ENCODE data around the gene CLIC3.

Gene CLIC3

GRCh38 chr9:136997830-136998234 is 1.5 kb upstream of the CLIC3 start:
- DNase-seq = no peak

- DNase-seq = no peak
Observed at GRCh38 chr9:136997371-136997770, 1.0 kb upstream of the CLIC3 start.

DNA sequence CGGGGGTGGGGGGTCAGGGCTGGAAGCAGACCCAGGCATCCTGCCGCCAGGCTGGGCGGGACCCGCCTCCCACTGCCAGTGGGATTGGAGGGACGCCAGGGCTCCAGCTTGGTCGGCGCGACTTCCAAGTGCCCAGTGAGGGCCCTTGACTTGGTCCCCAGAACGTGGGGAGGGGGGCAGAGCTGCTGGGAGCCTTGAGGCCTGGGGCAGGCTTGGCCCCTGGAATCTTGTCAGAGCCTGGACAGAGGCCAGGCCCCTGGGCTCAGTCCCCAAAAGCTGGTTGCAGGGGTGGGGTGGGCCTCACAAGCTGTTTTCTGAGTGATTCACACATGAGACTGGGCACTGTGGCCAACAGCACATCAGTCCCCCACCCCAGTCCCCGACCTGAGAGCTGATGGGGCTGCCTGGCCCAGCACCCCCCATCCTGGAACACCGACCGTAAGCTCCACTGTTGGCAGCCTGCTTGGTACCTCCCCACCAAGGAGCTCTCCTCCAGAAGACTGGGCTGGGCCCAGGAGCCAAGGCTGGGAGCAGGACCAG is 526 bp downstream of the CLIC3 start:
- peak; percentile 47 for DNase-seq

DNA sequence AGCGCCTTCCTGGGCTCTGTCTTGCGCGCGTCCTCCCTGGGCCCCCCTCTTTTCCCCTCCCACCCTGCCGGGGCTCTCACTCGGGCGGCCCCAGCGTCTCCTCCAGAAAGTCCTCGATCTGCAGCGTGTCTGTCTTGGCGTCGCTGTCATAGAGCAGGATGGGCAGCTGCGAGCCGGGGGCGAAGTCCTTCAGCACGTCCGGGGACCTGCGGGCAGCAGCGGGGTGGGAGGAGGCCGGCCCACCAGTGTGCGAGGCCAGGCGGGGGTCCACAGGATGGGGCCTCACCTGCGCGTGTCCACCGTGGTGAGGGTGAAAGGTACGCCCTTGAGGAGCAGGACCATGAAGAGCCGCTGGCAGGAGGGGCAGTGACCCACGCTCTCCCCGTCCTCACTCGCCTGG is 1.0 kb downstream of the CLIC3 start:
- no peak for DNase-seq

DNA sequence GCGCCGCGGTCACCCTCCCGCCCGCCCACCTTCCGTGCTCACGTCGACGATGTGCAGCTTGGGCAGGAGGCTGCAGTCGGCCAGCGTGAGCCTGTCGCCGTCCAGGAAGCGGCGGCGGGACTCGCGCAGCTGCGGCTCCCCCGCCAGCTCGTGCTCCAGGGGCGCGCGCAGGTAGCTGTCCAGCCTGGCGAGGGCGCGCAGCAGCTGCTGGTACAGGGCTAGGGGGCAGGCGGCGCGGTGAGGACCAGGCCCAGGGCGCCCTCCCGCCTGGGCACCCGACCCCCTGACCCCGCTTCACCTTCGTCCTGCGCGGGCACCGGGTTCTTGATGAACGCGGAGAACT is 1.5 kb downstream of the CLIC3 start:
- no peak for DNase-seq

- DNase-seq = no peak
Observed at GRCh38 chr9:136994180-136994887, 2.0 kb downstream of the CLIC3 start.

DNA sequence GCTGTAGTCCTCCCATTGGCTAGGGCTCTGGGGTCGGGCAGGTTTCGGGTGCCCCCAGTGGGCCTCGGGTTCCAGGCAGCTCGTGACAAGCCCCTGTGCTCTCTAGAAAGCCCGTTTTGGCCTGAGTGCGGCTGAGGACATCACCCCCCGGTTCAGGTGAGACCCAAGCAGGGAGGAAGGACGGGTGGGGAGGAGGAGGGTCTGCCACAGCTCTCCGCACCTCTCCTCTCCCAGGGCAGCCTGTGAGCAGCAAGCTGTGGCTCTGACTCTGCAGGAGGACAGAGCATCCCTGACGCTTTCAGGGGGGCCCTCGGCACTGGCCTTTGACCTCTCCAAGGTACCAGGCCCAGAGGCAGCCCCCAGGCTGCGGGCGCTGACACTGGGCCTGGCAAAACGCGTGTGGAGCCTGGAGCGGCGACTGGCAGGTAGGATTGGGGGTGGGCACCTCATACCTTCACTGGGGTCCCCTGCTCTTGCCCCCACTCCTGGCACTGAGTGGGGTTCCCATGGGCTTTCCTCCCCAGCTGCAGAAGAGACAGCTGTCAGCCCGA is 3.5 kb downstream of the CLIC3 start:
- DNase-seq = no peak

GRCh38 chr9:136991993-136992818 is 4.2 kb downstream of the CLIC3 start, which contains the start of gene PAXX:
PAXX (plus strand) TSS chr9:136992422; CDS start chr9:136992444, 22 bp downstream.
- peak; percentile 88 for DNase-seq

DNA sequence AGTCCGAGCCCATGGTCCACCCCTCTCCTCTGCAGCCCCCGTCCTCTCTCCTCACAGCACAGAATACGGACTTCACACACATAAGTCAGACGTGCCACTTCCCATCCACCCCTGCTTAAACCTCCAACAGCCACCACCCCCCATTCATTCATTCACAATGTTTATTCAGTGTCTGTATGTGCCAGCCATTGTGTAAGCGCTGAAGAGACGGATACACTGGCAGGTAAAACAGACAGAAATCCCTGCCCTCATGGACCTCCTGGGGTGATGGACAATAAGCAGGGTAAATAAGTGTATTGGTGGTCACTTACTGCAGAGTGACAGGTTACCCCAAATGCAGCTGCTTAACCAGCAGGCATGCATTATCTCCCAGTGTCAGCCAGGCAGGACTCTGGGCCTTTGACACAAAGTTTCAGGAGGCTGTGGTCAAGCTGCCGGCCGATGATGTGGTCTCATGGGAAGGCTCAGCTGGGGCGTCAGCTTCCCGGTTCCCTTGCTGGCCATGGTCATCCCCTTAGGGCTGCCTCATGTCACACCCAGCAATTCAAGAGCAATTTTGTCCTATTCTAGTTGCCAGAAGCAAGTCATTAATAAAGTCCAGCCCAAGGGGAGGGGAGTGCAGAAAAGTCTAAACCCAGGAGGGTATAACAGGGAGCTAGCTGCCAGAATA is 6.0 kb downstream of the CLIC3 start:
- no peak for DNase-seq

- DNase-seq = no peak
Observed at GRCh38 chr9:136988872-136989271, 7.5 kb downstream of the CLIC3 start.

GRCh38 chr9:136985853-136986252 is 10.5 kb downstream of the CLIC3 start:
- DNase-seq = no peak

DNA sequence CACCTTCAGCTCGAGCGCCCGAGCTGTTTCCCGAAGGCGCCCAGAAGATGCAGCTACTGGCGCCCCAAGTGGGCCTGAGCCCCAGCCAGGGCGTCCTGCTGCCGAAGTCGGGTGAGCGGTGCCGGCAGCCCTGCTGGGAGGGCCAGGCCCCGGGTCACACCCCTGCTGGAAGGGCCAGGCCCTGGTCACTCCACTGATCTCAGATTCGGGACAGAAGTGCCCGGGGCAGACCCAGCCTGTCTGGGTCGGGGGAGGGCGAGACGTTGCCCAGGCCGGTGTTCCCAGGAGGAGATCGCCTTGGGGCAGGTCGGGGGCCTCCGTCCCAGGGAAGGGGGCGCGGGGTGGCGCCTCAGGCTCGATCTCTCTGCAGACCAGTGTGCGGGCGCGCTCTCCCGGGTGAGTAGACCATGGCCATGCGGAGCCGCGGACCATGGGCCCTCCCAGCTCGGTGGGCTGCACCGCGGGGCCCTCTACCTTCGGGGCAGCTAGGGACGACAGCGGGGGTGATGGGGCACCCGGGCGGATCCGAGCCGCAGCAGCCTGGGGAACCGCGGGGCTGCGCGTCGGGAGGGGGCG is 11.3 kb downstream of the CLIC3 start:
- no peak for DNase-seq

DNA sequence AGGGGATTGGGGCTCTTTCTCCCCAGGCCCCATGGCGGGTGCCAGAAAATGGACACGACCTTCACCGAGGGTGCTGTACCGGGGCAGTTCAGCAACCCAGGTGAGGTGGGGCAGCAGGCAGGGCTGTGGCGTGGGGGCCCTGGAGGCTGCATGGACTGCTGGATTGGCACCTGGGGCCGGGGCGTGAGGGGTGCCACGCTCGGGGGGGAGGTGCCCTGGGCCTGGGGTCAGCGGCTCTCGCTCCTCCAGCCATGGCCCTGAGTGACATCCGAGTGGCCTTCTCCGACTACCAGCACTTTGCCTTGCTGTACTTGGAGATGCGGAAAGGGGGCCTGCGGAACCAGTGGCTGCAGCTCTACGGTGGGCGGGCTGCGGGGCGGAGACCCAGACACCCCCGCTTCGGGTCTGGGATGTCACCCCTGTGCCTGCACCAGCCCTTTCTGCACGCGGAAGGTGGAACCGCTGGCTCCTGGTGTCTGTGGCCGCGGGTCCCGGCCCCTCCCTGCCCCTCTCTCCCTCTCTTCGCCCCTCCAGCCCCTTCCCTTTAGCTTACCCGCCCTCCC is 11.8 kb downstream of the CLIC3 start:
- DNase-seq = no peak

- DNase-seq = no peak
Observed at GRCh38 chr9:136983656-136984314, 12.6 kb downstream of the CLIC3 start.

DNA sequence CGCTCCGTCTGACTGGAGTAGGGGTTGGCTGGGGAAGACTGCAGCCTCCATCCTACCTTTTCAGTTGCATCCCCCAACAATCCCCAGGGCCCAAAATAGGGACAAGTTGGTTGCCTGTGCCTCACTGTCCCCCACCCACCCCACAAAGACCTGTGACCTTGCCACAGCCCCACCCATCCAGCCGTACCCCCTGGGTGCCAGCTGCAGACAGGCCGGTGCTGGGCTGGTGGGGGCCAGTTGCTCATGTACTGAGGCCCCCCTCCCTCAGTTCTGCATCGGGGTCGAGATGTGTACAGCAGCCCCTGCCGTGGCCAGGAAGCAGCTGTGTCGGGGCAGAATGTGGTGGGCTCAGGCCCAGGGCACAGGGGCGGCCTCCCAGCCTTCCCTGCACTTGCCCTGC is 13.2 kb downstream of the CLIC3 start:
- DNase-seq = no peak

GRCh38 chr9:136982232-136983051 is 13.9 kb downstream of the CLIC3 start, which contains the start of gene LCNL1:
LCNL1 (plus strand) TSS chr9:136982993; CDS start chr9:136983587, 594 bp downstream.
- DNase-seq = no peak

- DNase-seq = peak; percentile 14
Observed at GRCh38 chr9:136981588-136982231, 14.7 kb downstream of the CLIC3 start.

- no peak for DNase-seq
Observed at GRCh38 chr9:136980669-136981478, 15.5 kb downstream of the CLIC3 start.
